ENCODE measurements around the gene SNAP25.

- no peak for TF ChIP-seq POLR2AphosphoS5 (IDR thresholded peaks at IDR 0.05; ENCODE audit: borderline replicate concordance, low read depth, low read length)
- TF ChIP-seq EZH2 (IDR thresholded peaks at IDR 0.05) = no peak
Measured at GRCh38 chr20:10172998-10173655, 45.5 kb upstream of the SNAP25 start.

Data from SK-N-MC (cell line).